Panc1 (cell line): Measurements from ENCODE around the gene TPST2. TPM values are rescaled to one million over a fixed set of nuclear protein-coding genes. Genes with fewer than 3 reads are reported as not detected.

Source experiments
- ATAC-seq: fragments of 200-7000 bp; cut with Tn5 transposase; 2 replicates; pipeline ENCODE4 v1.9.1; 2020; ENCODE audit warnings: mild to moderate bottlenecking, moderate library complexity
- BruUV-seq: library from RNA; stranded (reverse); fragments of 400-500 nt; replicated peaks from 2 replicates; lab custom pipeline; 2021; lab: Mats Ljungman, UMichigan
- CTCF ChIA-PET: fragments of 300-600 bp; sonication (Branson Sonifier 250); formaldehyde crosslinking; loops from one replicate; lab custom pipeline; 2022; ENCODE audit warnings: antibody characterized with exemption; lab: Charles Lee
- POLR2A ChIA-PET: fragments of 300-600 bp; sonication (Branson Sonifier 250); formaldehyde crosslinking; loops from one replicate; lab custom pipeline; 2022; ENCODE audit warnings: antibody characterized with exemption; lab: Charles Lee
- DNase-seq: peaks from one replicate; pipeline ENCODE4 v3.0.0-alpha.2; 2010; ENCODE audit warnings: low read depth, low spot score
- H3K27ac ChIP-seq: 2 replicates; pipeline ENCODE4 v1.5.1; 2011; ENCODE audit warnings: mild to moderate bottlenecking, low read length, inconsistent platforms
- H3K27me3 ChIP-seq: fragments of 200-500 bp; sonication (Bioruptor generic); 2 replicates; pipeline ENCODE4 v1.6.0; 2014; ENCODE audit warnings: low read length, inconsistent platforms; ENCODE audit not compliant: control insufficient read depth, insufficient read depth
- H3K36me3 ChIP-seq: fragments of 200-500 bp; sonication (Bioruptor generic); 2 replicates; pipeline ENCODE4 v1.5.1; 2014; ENCODE audit warnings: inconsistent platforms, mild to moderate bottlenecking, low read length, moderate library complexity; ENCODE audit not compliant: control insufficient read depth, insufficient read depth
- H3K4me1 ChIP-seq: 2 replicates; pipeline ENCODE4 v1.5.1; 2011; ENCODE audit warnings: inconsistent platforms, mild to moderate bottlenecking, low read length, moderate library complexity; ENCODE audit not compliant: control insufficient read depth, insufficient read depth
- H3K4me3 ChIP-seq, 2 experiments: 2 replicates each; pipeline ENCODE4 v1.5.1; 2011 to 2012; ENCODE audit warnings: low read depth in 2 of 2, low read length in 2 of 2, mild to moderate bottlenecking in 2 of 2, inconsistent platforms in 1 of 2, moderate library complexity in 1 of 2
- H3K9me3 ChIP-seq: fragments of 200-500 bp; sonication (Bioruptor generic); 2 replicates; pipeline ENCODE4 v1.5.1; 2014; ENCODE audit warnings: low read depth, mild to moderate bottlenecking, inconsistent platforms, low read length, moderate library complexity; ENCODE audit not compliant: control insufficient read depth, insufficient read depth
- CTCF ChIP-seq: fragments of 450-650 bp; IDR thresholded peaks from 2 replicates; pipeline ENCODE4 v1.5.1; 2017; ENCODE audit warnings: mild to moderate bottlenecking
- POLR2AphosphoS5 ChIP-seq: IDR thresholded peaks from 2 replicates; pipeline ENCODE4 v1.6.1; 2012; ENCODE audit warnings: mild to moderate bottlenecking, low read depth, low read length, moderate library complexity
- REST ChIP-seq, 2 experiments: IDR thresholded peaks; 2 replicates each; pipeline ENCODE4 v1.6.1; 2011 to 2012; ENCODE audit warnings: low read depth in 2 of 2, control low read depth in 1 of 2, low read length in 1 of 2, mild to moderate bottlenecking in 1 of 2, moderate library complexity in 1 of 2; ENCODE audit not compliant: insufficient read depth in 1 of 2
- SIN3A ChIP-seq: IDR thresholded peaks from 2 replicates; pipeline ENCODE4 v1.6.1; 2012; ENCODE audit warnings: low read depth, mild to moderate bottlenecking, low read length, moderate library complexity, borderline replicate concordance; ENCODE audit not compliant: insufficient read depth
- TCF7L2 ChIP-seq: IDR thresholded peaks from 2 replicates; pipeline ENCODE4 v1.6.1; 2011; ENCODE audit warnings: mild to moderate bottlenecking, low read depth, low read length, inconsistent platforms
- in situ Hi-C: cut with HindIII; loops from 2 replicates; pipeline ENCODE4 v1.10.0; 2016; ENCODE audit warnings: low sequenced_read_pairs, low pct_unique_long_range_greater_than_20kb
- intact Hi-C: fragments of 100-400 bp; cut with micrococcal nuclease; formaldehyde crosslinking; loops from one replicate; pipeline ENCODE4 v1.10.0; 2022; ENCODE audit not compliant: unreplicated experiment
- total RNA-seq: library from RNA; stranded (reverse); gene quantifications from one replicate; pipeline ENCODE4 v1.2.1, GENCODE V29; 2021; ENCODE audit not compliant: unreplicated experiment

TPST2 gene
- total RNA-seq, 1 experiment from 2014 or later, result 7.1 TPM

GRCh38 chr22:26608129-26608528, 18.2 kb upstream of the TPST2 start:
- ChIA-PET POLR2A (no interaction called here), CTCF (no interaction called here)
- H3K4me1 ChIP-seq, result no peaks in the 10 kb centered on the region
- in situ Hi-C loops, result no loop called here
- TF ChIP-seq CTCF (no peak), POLR2AphosphoS5 (no peak), SIN3A (no peak), REST (IDR thresholded peaks at IDR 0.05; ENCODE audit: insufficient read depth in 1 of 2, low read depth in 2 of 2, low read length in 1 of 2) (no peak), TCF7L2 (no peak)
- BruUV-seq, result no TSS peak
- H3K4me3 ChIP-seq, result no peak overlapping the region
- no peak overlapping the region for H3K27ac ChIP-seq
- intact Hi-C loops, result no loop called here
- no peaks in the 10 kb centered on the region for H3K36me3 ChIP-seq
- ATAC-seq (no peak), DNase-seq (no peak)
- no peaks in the 10 kb centered on the region for H3K27me3 ChIP-seq
- H3K9me3 ChIP-seq, result no peaks in the 10 kb centered on the region

- TF ChIP-seq SIN3A (no peak), TCF7L2 (no peak), POLR2AphosphoS5 (no peak), REST (IDR thresholded peaks at IDR 0.05; ENCODE audit: insufficient read depth in 1 of 2, low read depth in 2 of 2, low read length in 1 of 2) (no peak), CTCF (no peak)
- CTCF ChIA-PET, result no interaction called here
- BruUV-seq, result no TSS peak
Measured at GRCh38 chr22:26606611-26607010, 16.7 kb upstream of the TPST2 start.

More at GRCh38 chr22:26606611-26607010, 16.7 kb upstream of the TPST2 start:
- in situ Hi-C loops (no loop called here), intact Hi-C loops (no loop called here)
- Histone ChIP-seq H3K4me1 (no peaks in the 10 kb centered on the region), H3K27ac (no peak overlapping the region), H3K36me3 (no peaks in the 10 kb centered on the region), H3K9me3 (no peaks in the 10 kb centered on the region), H3K27me3 (no peaks in the 10 kb centered on the region), H3K4me3 (no peak overlapping the region)
- no peak for DNase-seq
- POLR2A ChIA-PET, result interaction anchor here (0.6 kb wide), 1 partner anchor 123 kb away, joined by 5 read pairs; the partner anchor contains the start of gene HPS4
- ATAC-seq, result no peak
